GM04504 (cell line): Measurements from ENCODE around the gene ZCCHC4.

Experiments
- DNase-seq: peaks from one replicate; pipeline ENCODE4 v3.0.0-alpha.2; 2012; ENCODE audit warnings: low read depth

Gene ZCCHC4

GRCh38 chr4:25377572-25378436, 65.2 kb downstream of the ZCCHC4 start:
- DNase-seq: no peak

GRCh38 chr4:25378437-25378743, 65.8 kb downstream of the ZCCHC4 start:
- DNase-seq: no peak

DNA sequence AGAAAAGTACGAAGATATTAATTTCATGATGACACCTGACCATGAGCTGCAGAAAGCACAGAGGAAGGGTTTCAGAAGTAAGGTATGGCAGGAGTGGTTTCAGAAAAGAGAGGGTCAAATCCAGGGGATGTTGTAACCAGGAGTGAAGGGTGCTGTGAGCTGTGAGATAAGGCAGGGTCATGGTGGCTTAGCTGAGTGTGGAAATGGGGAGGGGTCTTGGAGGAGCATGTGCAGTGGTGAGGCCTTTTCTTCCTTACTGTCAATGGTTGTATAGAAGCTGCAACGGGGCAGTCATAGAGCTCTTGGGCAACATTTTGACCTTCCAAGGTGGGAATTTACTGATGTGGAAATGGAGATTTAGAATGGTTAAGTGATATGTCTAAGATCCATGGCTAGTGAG, 67.0 kb downstream of the ZCCHC4 start:
- DNase-seq: no peak

GRCh38 chr4:25383647-25384046, 71.1 kb downstream of the ZCCHC4 start:
- DNase-seq: no peak

- no peak for DNase-seq
These were observed 74.4 kb downstream of the ZCCHC4 start for GRCh38 chr4:25386926-25387325.

- DNase-seq: no peak
These were observed 84.7 kb downstream of the ZCCHC4 start for GRCh38 chr4:25397305-25397704.

DNA sequence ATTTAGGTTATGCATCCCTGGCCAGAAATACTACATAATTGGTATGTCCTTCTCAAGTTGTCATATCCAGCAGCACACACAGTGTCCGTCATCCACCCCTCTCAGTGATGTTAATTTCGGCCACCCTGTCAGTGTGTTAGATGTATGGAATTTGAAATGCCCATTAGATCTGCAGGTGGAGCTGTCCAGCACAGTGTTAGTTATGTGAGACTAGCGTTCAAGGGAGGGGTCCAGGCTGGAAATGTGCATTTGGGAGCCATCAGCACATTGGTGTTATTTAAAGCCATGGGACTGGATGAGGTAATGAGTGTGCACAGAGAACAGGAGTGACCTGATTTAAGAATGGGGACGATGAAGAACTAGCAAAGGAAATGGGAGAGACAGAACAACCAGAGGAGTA, 86.9 kb downstream of the ZCCHC4 start:
- DNase-seq: no peak

DNA sequence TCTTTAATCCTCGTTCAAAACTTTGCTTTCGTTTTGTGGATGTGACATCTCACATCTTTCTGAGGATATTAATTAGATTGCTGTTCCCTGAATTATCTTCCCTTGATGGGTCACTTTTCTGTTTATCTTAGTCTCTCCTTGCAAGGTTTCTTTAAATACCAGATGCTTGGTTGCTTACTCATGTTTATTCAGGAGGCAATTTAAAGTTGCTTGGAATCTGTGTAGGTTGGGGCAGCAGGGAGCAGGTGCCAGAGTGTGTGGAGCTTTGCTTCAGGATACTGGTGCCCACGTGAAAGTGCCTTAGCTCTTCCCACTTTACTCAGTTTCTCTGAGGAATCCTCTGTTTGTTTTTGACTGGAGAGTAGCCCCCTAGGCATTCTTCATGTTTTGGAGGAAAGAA, 88.5 kb downstream of the ZCCHC4 start:
- no peak for DNase-seq

DNA sequence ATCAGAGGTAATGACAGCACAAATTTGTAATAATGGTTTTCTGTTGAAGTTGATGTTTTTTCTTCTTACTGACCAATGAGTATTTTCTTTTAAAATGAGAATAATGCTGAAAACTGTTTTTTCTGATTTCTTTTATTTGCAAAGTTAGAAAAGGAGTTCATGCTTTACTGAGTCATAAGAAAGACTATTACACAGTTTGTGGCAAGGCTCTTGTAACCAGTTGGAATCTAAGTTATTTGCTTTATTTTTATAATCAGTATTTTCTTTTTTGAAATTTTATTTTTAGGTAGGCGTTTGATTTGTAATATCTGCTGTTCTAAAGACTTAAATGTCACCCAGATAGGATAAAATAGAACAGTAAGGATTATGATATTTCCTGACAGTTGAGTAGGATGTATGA, 89.9 kb downstream of the ZCCHC4 start:
- no peak for DNase-seq

GRCh38 chr4:25403699-25404098, 91.1 kb downstream of the ZCCHC4 start:
- DNase-seq: no peak

DNA sequence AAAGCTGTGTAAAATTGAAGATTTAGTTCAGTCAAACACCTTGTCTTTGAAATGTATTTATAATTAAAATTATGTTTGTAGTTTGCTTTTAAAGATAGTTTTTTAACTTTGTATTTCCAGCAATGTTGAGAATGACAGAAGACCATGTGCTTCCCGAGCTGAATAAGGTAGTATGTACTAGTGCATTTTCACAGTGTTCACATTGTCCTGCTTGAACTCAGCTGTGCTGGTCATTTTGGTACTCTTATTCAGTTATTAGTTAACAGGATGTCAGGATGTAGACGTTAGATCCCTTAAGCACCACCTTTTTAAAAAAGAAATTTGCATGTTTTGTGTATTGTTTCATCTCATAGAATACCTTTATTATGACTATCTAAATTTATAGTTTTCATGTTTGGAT, 92.9 kb downstream of the ZCCHC4 start:
- no peak for DNase-seq

DNA sequence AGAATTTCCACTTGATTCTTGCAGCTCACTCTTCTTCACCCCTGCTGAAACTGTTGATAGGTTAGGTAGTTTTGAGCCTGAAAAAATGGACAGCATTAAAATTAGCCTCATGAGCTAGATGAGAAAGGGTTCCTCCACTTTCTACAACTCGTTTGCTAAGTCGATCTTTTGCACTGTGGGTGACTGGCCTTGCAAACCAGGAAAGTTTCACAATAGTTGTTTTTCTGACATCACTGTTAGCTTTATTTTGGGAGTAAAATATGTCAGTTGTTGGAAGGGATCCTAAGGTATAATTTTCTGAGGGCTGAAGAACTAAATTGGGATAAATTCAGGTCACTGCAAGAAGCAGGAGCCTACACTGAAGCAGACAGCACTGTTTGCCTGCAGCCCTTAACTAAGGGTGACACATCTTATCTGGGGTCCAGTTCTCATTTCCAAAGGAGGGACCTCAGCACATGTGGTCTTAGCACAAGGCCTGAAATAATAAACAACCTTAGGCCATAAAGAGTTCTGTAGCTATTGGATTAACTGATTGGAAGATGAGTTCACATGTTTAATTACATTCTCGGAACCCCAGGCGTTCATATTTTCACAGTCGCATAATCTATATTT, 93.6 kb downstream of the ZCCHC4 start:
- DNase-seq: no peak

DNA sequence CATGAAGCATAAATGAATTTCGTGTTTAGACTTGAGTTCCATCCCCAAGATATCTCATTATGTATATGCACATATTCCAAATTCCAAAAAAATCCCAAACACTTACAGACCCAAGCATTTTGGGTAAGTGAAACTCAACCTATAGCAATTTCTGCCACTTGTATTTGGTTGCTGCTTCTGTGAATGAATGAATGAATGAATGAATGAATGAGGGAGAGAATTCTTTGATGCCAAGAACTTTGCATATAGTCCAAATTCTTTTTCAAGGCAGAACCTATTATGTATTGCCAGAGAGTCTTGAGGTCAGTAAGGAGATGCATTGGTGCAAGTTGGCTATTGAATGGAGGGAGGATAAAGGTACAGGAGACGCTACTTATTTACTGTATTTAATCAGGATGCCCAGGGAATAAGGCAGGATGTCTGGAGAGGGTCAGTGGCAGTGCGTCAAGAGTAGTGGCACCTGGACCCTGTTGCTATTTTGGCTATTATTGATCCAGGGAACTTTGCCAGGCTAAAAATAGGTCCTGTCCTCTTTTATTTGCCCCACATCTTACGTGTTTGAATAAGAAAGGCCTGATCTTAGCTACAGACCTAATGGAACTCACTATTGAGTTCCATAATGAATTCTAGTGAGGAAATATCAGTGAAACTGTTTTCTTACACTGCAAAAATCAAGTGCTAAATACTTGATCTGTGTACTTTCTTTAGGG, 98.4 kb downstream of the ZCCHC4 start:
- DNase-seq: no peak

DNA sequence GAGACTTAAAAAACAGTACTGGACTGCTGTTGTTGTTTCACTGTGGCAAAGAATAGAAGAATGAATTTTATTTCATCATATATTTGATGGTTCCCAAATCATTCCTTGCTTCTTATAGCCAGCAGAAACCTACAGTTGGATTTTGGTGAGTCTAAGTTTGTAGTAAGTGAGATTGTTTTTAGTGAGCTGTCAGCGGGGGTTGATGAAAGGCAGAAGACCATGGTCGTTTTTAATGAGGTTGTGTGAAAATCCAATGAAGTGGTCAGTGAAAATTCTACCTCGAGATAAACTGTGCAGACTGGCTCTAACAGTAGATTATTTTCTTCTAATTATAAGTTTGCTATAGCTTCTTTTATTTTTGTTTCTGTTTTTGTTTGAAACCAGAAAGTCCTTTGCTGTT, 100.7 kb downstream of the ZCCHC4 start:
- no peak for DNase-seq

DNA sequence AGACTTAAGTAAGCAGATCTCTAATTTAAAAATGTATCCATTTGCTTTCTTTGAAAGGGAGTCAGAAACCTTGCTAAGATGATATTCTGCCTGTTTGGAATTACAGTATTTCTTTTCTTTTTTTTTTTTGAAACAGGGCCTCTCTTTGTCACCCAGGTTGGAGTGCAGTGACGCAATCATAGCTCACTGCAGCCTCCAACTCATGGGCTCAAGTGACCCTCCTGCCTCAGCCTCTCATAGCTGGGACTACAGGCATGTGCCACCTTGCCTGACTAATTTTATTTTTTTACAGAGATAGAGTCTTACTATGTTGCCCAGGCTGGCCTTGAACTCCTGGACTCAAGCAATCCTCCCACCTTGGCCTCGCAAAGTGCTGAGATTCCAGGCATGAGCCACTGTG, 104.4 kb downstream of the ZCCHC4 start:
- DNase-seq: no peak
